Esophagus squamous epithelium (tissue), 5 donors: ENCODE data around the gene C12orf42. TPM values are rescaled to one million over a fixed set of nuclear protein-coding genes. Genes with fewer than 3 reads are reported as not detected.

Source experiments
- DNase-seq: peaks from one replicate; lab custom pipeline; 2025; lab: John Stamatoyannopoulos, UW
- H3K27ac ChIP-seq, 4 donors: fragments of 200-600 bp; sonication (generic); one replicate each; pipeline ENCODE4 v1.5.1; 2016 to 2019; ENCODE audit warnings: mild to moderate bottlenecking in 1 of 4
- H3K27me3 ChIP-seq, 4 donors: fragments of 200-600 bp; sonication (generic); 1 replicate in 3 of 4; 2 replicates in 1 of 4; pipeline versions ENCODE4 v1.5.1 to v1.6.0; 2017 to 2021; ENCODE audit warnings: antibody characterized with exemption in 1 of 4
- H3K36me3 ChIP-seq, 3 donors: fragments of 200-600 bp; sonication (generic); one replicate each; pipeline ENCODE4 v1.5.1; 2016 to 2019
- H3K4me1 ChIP-seq, 3 donors: fragments of 200-600 bp; sonication (generic); one replicate each; pipeline ENCODE4 v1.5.1; 2017 to 2019
- H3K4me3 ChIP-seq, 4 donors: fragments of 200-600 bp; sonication (generic); 1 replicate in 3 of 4; 2 replicates in 1 of 4; pipeline ENCODE4 v1.5.1; 2016 to 2019; ENCODE audit warnings: mild to moderate bottlenecking in 2 of 4, moderate library complexity in 1 of 4
- H3K9me3 ChIP-seq, 3 donors: fragments of 200-600 bp; sonication (generic); one replicate each; pipeline ENCODE4 v1.5.1; 2016 to 2019
- POLR2A ChIP-seq, 4 donors: fragments of 450-650 bp; IDR thresholded peaks; one replicate each; pipeline ENCODE4 v1.6.1; 2017; ENCODE audit warnings: antibody characterized with exemption in 4 of 4, mild to moderate bottlenecking in 4 of 4, moderate library complexity in 3 of 4
- WGBS, 2 donors: methylation state at CpG; one replicate each; pipeline ENCODE4 v1.1.5; 2018; 5-methylcytosine and 5-hydroxymethylcytosine counted together
- intact Hi-C: fragments of 100-400 bp; cut with DNase I; formaldehyde crosslinking; loops from one replicate; pipeline ENCODE4 v1.15.0; 2022
- total RNA-seq, 4 donors: library from RNA; depleted of rRNA; stranded (reverse); fragments of >200 nt; gene quantifications; one replicate each; pipeline ENCODE4 v1.1.0, GENCODE V29; 2016
- TF ChIP-seq, protein P1 (sequence below), 6 experiments: fragments of 450-650 bp in 4 of 6; fragments of 200-600 bp in 2 of 6; sonication (generic) in 2 of 6; IDR thresholded peaks; one replicate each; pipeline ENCODE4 v1.5.1; 2016 to 2019; ENCODE audit warnings: antibody characterized with exemption in 6 of 6, mild to moderate bottlenecking in 4 of 6, moderate library complexity in 4 of 6
- donor health status: DM: yes; HTN: yes; CAD: no.

Gene C12orf42
- total RNA-seq, 4 donors from 2014 or later, result not detected

DNA sequence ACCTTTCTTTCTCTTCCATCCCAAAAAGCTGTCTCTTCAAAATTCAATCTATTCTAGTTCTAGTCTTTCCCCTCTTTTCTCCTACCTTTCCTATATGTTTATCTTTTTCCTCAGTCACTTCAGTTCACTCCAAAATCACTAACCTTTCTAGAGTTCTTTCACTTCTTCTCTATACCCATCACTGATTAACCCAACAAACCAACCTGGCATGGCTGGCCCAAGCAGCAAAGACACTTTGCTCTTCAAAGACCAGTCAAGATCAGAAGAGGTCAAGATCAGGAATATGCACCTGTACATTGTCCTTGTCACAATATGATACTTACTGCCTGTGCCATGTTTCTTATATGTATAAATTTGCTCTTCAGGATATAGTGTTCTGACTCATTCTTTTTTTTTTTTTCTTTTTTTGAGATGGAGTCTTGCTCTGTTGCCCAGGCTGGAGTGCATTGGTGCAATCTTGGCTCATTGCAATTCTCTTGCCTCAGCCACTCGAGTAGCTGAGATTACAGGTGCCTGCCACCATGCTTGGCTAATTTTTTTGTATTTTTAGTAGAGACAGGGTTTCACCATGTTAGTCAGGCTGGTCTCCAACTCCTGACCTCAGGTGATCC lies 112.9 kb downstream of the C12orf42 start:
- TF ChIP-seq, protein P1, sequence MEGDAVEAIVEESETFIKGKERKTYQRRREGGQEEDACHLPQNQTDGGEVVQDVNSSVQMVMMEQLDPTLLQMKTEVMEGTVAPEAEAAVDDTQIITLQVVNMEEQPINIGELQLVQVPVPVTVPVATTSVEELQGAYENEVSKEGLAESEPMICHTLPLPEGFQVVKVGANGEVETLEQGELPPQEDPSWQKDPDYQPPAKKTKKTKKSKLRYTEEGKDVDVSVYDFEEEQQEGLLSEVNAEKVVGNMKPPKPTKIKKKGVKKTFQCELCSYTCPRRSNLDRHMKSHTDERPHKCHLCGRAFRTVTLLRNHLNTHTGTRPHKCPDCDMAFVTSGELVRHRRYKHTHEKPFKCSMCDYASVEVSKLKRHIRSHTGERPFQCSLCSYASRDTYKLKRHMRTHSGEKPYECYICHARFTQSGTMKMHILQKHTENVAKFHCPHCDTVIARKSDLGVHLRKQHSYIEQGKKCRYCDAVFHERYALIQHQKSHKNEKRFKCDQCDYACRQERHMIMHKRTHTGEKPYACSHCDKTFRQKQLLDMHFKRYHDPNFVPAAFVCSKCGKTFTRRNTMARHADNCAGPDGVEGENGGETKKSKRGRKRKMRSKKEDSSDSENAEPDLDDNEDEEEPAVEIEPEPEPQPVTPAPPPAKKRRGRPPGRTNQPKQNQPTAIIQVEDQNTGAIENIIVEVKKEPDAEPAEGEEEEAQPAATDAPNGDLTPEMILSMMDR (IDR thresholded peaks at IDR 0.05), result no peak
- TF ChIP-seq POLR2A (IDR thresholded peaks at IDR 0.05), result no peak
- Histone ChIP-seq H3K27me3 (no peaks in the 10 kb centered on the region), H3K27ac (no peak overlapping the region), H3K36me3 (no peaks in the 10 kb centered on the region), H3K9me3 (no peaks in the 10 kb centered on the region), H3K4me1 (no peaks in the 10 kb centered on the region), H3K4me3 (no peak overlapping the region)
- intact Hi-C loops, result no loop called here
- DNase-seq, result no peak
- 33 to 42% methylated on average over 1 of the region's 1 CpG for WGBS, 2 donors

DNA sequence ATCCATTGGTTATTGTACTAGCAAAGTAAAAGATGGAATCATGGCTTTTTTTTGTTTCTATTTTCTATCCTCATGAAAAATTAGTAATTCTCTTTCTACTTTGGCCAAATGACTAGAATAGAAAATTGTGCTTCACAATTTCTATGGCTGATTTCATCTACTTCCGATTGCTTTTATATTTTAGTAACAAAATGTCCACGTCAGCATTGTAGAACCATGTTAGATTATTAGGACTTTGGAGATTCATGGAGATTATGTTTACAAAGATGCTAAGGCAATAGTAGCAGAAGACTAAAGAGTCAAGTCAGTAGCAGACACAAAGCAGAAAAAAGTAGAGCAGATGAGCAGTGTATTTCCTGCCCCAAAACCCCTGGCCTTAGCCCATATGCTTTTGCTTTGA lies 113.6 kb downstream of the C12orf42 start:
- 83 to 87% methylated on average over 2 of the region's 2 CpGs for WGBS, 2 donors
- no peak overlapping the region for H3K4me3 ChIP-seq
- intact Hi-C loops, result no loop called here
- no peaks in the 10 kb centered on the region for H3K4me1 ChIP-seq
- H3K36me3 ChIP-seq, result no peaks in the 10 kb centered on the region
- no peaks in the 10 kb centered on the region for H3K9me3 ChIP-seq
- no peaks in the 10 kb centered on the region for H3K27me3 ChIP-seq
- no peak for DNase-seq
- TF ChIP-seq, protein P1 (IDR thresholded peaks at IDR 0.05), result no peak
- TF ChIP-seq POLR2A (IDR thresholded peaks at IDR 0.05), result no peak
- no peak overlapping the region for H3K27ac ChIP-seq

DNA sequence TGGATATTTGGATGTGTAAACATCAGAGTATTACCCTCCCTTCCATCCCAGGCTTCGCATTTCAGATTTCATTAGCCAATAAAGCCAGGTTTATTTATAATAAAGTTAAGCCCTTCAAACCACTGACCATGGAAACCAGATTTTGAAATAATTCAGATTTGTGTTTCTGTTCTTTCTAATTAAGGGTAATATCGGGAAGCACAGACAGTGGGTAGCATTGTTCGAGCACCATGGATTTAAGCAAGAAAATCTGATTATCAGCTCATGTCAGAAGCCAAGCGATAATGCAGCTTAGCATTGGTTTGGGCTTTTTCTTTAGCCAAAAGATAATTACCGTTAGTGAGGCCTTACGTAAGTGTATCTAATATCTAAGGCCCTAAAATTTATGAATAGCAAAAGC lies 116.1 kb downstream of the C12orf42 start:
- TF ChIP-seq, protein P1 (IDR thresholded peaks at IDR 0.05), result no peak
- no peak for TF ChIP-seq POLR2A (IDR thresholded peaks at IDR 0.05)
- H3K27ac ChIP-seq, result no peak overlapping the region
- no peaks in the 10 kb centered on the region for H3K27me3 ChIP-seq
- H3K4me1 ChIP-seq, result no peaks in the 10 kb centered on the region
- no peak overlapping the region for H3K4me3 ChIP-seq
- intact Hi-C loops, result no loop called here
- no peak for DNase-seq
- WGBS, 2 donors, result 78 to 84% methylated on average over 6 of the region's 6 CpGs
- no peaks in the 10 kb centered on the region for H3K9me3 ChIP-seq
- H3K36me3 ChIP-seq, result no peaks in the 10 kb centered on the region

DNA sequence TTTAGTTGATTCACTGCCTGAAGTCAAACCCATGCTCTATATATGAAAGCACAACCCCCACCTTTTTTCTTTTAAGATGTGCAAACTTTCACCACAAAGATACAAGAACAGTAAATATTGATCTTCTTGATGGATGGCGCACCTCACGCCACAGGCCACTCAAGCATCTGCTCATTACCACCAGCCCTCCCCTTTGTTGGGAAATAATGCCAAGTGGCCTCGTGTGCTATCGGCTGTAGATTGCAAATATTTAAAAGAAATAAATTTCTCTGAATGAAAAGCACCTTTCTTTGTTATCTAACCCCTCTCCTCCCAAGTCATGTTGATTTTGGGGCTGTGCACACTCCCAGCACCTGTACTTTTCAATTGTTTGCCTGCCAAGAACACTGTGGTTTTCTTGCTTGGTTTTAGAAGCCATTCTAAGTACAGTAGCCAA lies 122.7 kb downstream of the C12orf42 start:
- no peak overlapping the region for H3K4me3 ChIP-seq
- no peaks in the 10 kb centered on the region for H3K27me3 ChIP-seq
- DNase-seq, result no peak
- H3K9me3 ChIP-seq, result no peaks in the 10 kb centered on the region
- no peak overlapping the region for H3K27ac ChIP-seq
- H3K36me3 ChIP-seq, result no peaks in the 10 kb centered on the region
- TF ChIP-seq POLR2A (IDR thresholded peaks at IDR 0.05), result no peak
- TF ChIP-seq, protein P1 (IDR thresholded peaks at IDR 0.05), result no peak
- no peaks in the 10 kb centered on the region for H3K4me1 ChIP-seq
- 30 to 68% methylated on average over 4 of the region's 4 CpGs for WGBS, 2 donors
- intact Hi-C loops, result no loop called here

DNA sequence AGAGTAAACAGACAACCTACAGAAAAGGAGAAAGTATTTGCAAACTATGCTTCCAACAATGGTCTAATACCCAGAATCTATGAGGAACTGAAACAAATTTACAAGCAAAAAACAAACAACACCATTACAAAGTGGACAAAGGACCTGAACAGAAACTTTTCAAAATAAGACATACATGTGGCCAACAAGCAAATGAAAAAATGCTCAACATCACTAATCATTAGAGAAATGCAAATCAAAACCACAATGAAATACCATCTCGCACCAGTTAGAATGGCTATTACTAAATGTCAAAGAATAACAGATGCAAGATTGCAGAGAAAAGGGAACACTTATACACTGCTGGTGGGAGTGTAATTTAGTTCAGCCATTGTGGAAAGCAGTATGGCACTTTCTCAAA lies 125.8 kb downstream of the C12orf42 start:
- DNase-seq, result no peak
- Histone ChIP-seq H3K36me3 (no peaks in the 10 kb centered on the region), H3K4me3 (no peak overlapping the region), H3K9me3 (no peaks in the 10 kb centered on the region), H3K27ac (no peak overlapping the region), H3K27me3 (no peaks in the 10 kb centered on the region), H3K4me1 (no peaks in the 10 kb centered on the region)
- 89 to 92% methylated on average over 1 of the region's 1 CpG for WGBS, 2 donors
- intact Hi-C loops, result no loop called here
- TF ChIP-seq, protein P1 (IDR thresholded peaks at IDR 0.05), result no peak
- no peak for TF ChIP-seq POLR2A (IDR thresholded peaks at IDR 0.05)
